HFFc6 (cell line): ENCODE measurements around the gene SLC16A8. TPM values are rescaled to one million over a fixed set of nuclear protein-coding genes. Genes with fewer than 3 reads are reported as not detected.
"Not testable (repeated sequence)": the region's sequence is repeated elsewhere in the genome, so short reads cannot be mapped to it uniquely, and the experiment has no call there.

Experiments used
- DNase-seq: peaks from one replicate; pipeline ENCODE4 v3.0.0-alpha.2; 2018
- H3K27ac Mint-ChIP-seq: 2 replicates; pipeline ENCODE4 v1.8.0; 2020; ENCODE audit warnings: mild to moderate bottlenecking, mixed read lengths
- H3K27me3 Mint-ChIP-seq: 2 replicates; pipeline ENCODE4 v1.8.0; 2021; ENCODE audit warnings: mild to moderate bottlenecking, moderate library complexity, mixed read lengths; ENCODE audit not compliant: insufficient read depth
- H3K36me3 Mint-ChIP-seq: 2 replicates; pipeline ENCODE4 v1.8.0; 2021; ENCODE audit warnings: low read depth, mixed read lengths
- H3K4me1 Mint-ChIP-seq: 2 replicates; pipeline ENCODE4 v1.8.0; 2020; ENCODE audit warnings: low read depth, mixed read lengths
- H3K4me3 Mint-ChIP-seq: 2 replicates; pipeline ENCODE4 v1.8.0; 2020; ENCODE audit warnings: mild to moderate bottlenecking, moderate library complexity, mixed read lengths
- H3K9me3 Mint-ChIP-seq: 2 replicates; pipeline ENCODE4 v1.8.0; 2020; ENCODE audit warnings: mild to moderate bottlenecking, mixed read lengths
- CTCF ChIP-seq: fragments of 200-600 bp; sonication (generic); IDR thresholded peaks from 2 replicates; pipeline ENCODE4 v1.5.0; 2021; ENCODE audit warnings: antibody characterized with exemption, mild to moderate bottlenecking
- total RNA-seq, 6 experiments: library from RNA; stranded (reverse); fragmentation: NEBNext Ultra II Directional; extraction: Animal tissue kit (Norgen Biotek cat#: 25700); gene quantifications; 2 replicates in 1 of 6; 3 replicates in 5 of 6; pipeline ENCODE4 v1.2.3, GENCODE V29; 2021

The SLC16A8 gene
- total RNA-seq, 6 experiments from 2014 or later, result not detected

GRCh38 chr22:38125038-38125610, 41.1 kb upstream of the SLC16A8 start:
- no peak for TF ChIP-seq CTCF
- no peaks in the 10 kb centered on the region for H3K9me3 Mint-ChIP-seq
- 0 out of 2 replicates have a peak, but pooled peaks cover 4% of the 10 kb centered on the region for H3K36me3 Mint-ChIP-seq
- H3K27ac Mint-ChIP-seq, result no peak overlapping the region
- peaks cover 6% of the 10 kb centered on the region for H3K4me1 Mint-ChIP-seq
- no peak for DNase-seq
- H3K4me3 Mint-ChIP-seq, result no peak overlapping the region
- H3K27me3 Mint-ChIP-seq, result no peaks in the 10 kb centered on the region

- H3K4me1 Mint-ChIP-seq, result peaks cover 6% of the 10 kb centered on the region
- H3K4me3 Mint-ChIP-seq, result no peak overlapping the region
- H3K9me3 Mint-ChIP-seq, result no peaks in the 10 kb centered on the region
- H3K27me3 Mint-ChIP-seq, result peaks cover 3% of the 10 kb centered on the region; the same call in 1 of the 2 replicates
- no peak overlapping the region for H3K27ac Mint-ChIP-seq
- 0 out of 2 replicates have a peak, but pooled peaks cover 4% of the 10 kb centered on the region for H3K36me3 Mint-ChIP-seq
- 0 out of 2 replicates have a peak, but pooled peaks have one; percentile 24 for TF ChIP-seq CTCF
- DNase-seq, result no peak
Observed at GRCh38 chr22:38124236-38124974, 40.4 kb upstream of the SLC16A8 start.

- Mint-ChIP-seq H3K27me3 (peaks cover 3% of the 10 kb centered on the region; the same call in 1 of the 2 replicates), H3K4me1 (peaks cover 6% of the 10 kb centered on the region), H3K36me3 (0 out of 2 replicates have a peak, but pooled peaks cover 4% of the 10 kb centered on the region)
Observed at GRCh38 chr22:38122616-38123015, 38.6 kb upstream of the SLC16A8 start.

GRCh38 chr22:38120359-38121110, 36.6 kb upstream of the SLC16A8 start:
- no peak for DNase-seq
- no peaks in the 10 kb centered on the region for H3K9me3 Mint-ChIP-seq
- peaks cover 3% of the 10 kb centered on the region; the same call in 1 of the 2 replicates for H3K27me3 Mint-ChIP-seq
- TF ChIP-seq CTCF, result no peak
- no peak overlapping the region for H3K4me3 Mint-ChIP-seq
- 0 out of 2 replicates have a peak, but pooled peaks cover 4% of the 10 kb centered on the region for H3K36me3 Mint-ChIP-seq
- H3K27ac Mint-ChIP-seq, result no peak overlapping the region
- H3K4me1 Mint-ChIP-seq, result peaks cover 6% of the 10 kb centered on the region

More at GRCh38 chr22:38122616-38123015, 38.6 kb upstream of the SLC16A8 start:
- DNase-seq, result no peak
- no peak for TF ChIP-seq CTCF
- H3K9me3 Mint-ChIP-seq, result no peaks in the 10 kb centered on the region
- no peak overlapping the region for H3K27ac Mint-ChIP-seq
- no peak overlapping the region for H3K4me3 Mint-ChIP-seq

- H3K4me3 Mint-ChIP-seq, H3K27me3 Mint-ChIP-seq, DNase-seq, H3K9me3 Mint-ChIP-seq, H3K27ac Mint-ChIP-seq, H3K36me3 Mint-ChIP-seq: not testable (repeated sequence)
- H3K4me1 Mint-ChIP-seq, result peaks cover 10% of the 10 kb centered on the region
Observed at GRCh38 chr22:38118747-38119146, 34.8 kb upstream of the SLC16A8 start.
